Measurements from ENCODE around the gene CABLES1.
A peak's percentile ranks its signal among the peaks of the same experiment; 100 is the strongest.
"Not testable (repeated sequence)": the region's sequence is repeated elsewhere in the genome, so short reads cannot be mapped to it uniquely, and the experiment has no call there.

Gene CABLES1

GRCh38 chr18:23143016-23143814 is 7.9 kb downstream of the CABLES1 start:
- DNase-seq = no peak
- peak overlapping the region; percentile 3 for H3K27ac Mint-ChIP-seq
- peaks cover 2% of the 10 kb centered on the region for H3K36me3 Mint-ChIP-seq (ENCODE audit: low read depth)
- peaks cover 20% of the 10 kb centered on the region for H3K4me1 Mint-ChIP-seq
- no peaks in the 10 kb centered on the region for H3K9me3 Mint-ChIP-seq
- no peak overlapping the region for H3K4me3 Mint-ChIP-seq
- peaks cover 16% of the 10 kb centered on the region for H3K27me3 Mint-ChIP-seq
- ATAC-seq = peak; percentile 46

DNA sequence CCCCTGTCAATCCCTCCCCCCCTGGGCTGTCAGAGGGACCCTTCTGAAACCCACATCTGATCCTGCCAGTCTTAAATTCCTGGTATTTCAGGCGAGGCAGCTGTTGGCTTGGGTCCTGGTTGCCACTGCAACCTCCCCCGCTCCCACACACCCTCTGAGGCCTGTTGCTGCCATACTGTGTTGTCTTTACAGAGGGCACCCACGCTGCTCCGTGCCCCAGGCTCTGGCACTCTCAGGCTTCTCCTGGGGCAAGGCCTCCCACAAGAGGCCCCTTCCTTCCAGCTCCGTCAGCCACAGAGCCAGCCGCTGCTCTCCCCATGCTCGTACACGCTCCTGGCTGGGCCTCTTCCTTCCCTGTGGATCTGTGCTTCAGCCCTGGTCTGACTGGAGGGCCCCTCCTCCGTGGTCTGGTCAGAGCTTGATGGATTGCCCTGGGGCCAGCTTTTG is 8.6 kb downstream of the CABLES1 start:
- Mint-ChIP-seq H3K9me3 (no peaks in the 10 kb centered on the region), H3K36me3 (ENCODE audit: low read depth) (peaks cover 2% of the 10 kb centered on the region), H3K4me1 (peaks cover 20% of the 10 kb centered on the region), H3K27ac (no peak overlapping the region), H3K4me3 (no peak overlapping the region), H3K27me3 (peaks cover 10% of the 10 kb centered on the region)
- DNase-seq (no peak), ATAC-seq (no peak)

DNA sequence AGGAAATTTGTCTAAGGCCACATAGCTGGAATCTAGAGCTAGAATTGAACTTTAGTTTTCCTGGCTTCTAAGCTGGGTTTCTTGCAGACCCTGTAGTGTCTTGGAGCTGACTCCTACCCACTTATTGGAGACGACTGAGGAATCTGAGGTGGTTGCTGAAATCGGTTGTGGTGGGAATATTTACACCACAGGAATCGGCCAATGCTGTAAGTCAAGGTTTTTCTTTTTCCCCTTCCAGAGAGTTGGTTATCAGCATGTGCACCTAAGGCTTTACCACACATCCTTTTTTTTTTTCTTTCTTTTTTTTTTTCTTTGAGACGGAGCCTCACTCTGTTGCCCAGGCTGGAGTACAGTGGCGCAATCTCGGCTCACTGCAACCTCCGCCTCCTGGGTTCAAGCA is 9.4 kb downstream of the CABLES1 start:
- ATAC-seq (no peak), DNase-seq (no peak)
- H3K27me3 Mint-ChIP-seq = peaks cover 5% of the 10 kb centered on the region
- no peaks in the 10 kb centered on the region for H3K9me3 Mint-ChIP-seq
- no peak overlapping the region for H3K27ac Mint-ChIP-seq
- H3K36me3 Mint-ChIP-seq (ENCODE audit: low read depth) = no peaks in the 10 kb centered on the region
- H3K4me1 Mint-ChIP-seq = peaks cover 20% of the 10 kb centered on the region
- H3K4me3 Mint-ChIP-seq = no peak overlapping the region

GRCh38 chr18:23145621-23146020 is 10.3 kb downstream of the CABLES1 start:
- H3K36me3 Mint-ChIP-seq (ENCODE audit: low read depth) = no peaks in the 10 kb centered on the region
- ATAC-seq = no peak
- H3K4me1 Mint-ChIP-seq = peaks cover 20% of the 10 kb centered on the region
- no peak overlapping the region for H3K27ac Mint-ChIP-seq
- H3K9me3 Mint-ChIP-seq = no peaks in the 10 kb centered on the region
- H3K4me3 Mint-ChIP-seq = no peak overlapping the region
- DNase-seq = no peak
- peaks cover 2% of the 10 kb centered on the region for H3K27me3 Mint-ChIP-seq

- H3K27me3 Mint-ChIP-seq = peaks cover 2% of the 10 kb centered on the region
- H3K4me1 Mint-ChIP-seq = peaks cover 20% of the 10 kb centered on the region
- no peaks in the 10 kb centered on the region for H3K36me3 Mint-ChIP-seq (ENCODE audit: low read depth)
- H3K4me3 Mint-ChIP-seq = no peak overlapping the region
- DNase-seq = no peak
- no peaks in the 10 kb centered on the region for H3K9me3 Mint-ChIP-seq
- no peak for ATAC-seq
- no peak overlapping the region for H3K27ac Mint-ChIP-seq
Measured at GRCh38 chr18:23146861-23147469, 11.7 kb downstream of the CABLES1 start.

DNA sequence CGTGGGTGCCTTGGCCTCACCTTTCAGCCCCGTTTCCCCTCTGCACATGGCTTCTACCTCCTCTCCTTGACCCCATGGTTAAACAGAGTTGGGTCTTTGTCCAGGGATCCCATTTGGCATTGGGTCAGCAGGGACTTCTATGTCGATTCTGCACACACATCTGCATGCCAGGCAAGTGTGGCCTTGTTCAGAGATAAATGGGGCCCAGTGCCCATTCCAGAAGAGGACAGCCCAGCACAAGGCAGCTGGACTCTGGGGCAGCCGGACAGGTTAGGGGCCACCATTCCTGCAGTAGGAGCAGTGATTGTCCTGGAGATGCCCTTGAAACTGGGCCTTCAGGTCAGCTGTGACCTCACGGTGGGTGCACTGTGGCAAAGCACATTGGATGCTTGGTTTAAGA is 13.1 kb downstream of the CABLES1 start:
- DNase-seq (no peak), ATAC-seq (no peak)
- Mint-ChIP-seq H3K36me3 (ENCODE audit: low read depth) (no peaks in the 10 kb centered on the region), H3K4me3 (no peak overlapping the region), H3K9me3 (no peaks in the 10 kb centered on the region), H3K4me1 (peaks cover 13% of the 10 kb centered on the region), H3K27me3 (peaks cover 2% of the 10 kb centered on the region), H3K27ac (no peak overlapping the region)

DNA sequence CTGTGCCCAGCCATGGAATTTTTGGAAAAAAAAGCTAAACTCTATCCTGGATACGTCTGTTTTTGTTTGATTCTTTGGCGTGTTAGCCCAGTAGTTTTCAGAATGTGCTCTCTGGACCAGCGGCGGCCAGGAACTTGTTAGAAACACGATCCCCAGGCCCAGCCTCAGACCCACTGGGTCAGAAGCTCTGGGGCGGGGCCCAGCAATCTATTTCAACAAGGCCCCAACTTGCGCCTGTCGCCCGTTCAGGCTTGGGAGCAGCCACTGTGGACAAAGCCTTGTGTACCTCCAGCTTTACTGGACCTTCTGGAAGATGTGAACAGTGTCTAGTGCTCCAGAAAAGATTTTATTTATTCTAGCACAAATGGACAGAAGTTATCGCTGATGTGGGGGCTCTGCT is 14.3 kb downstream of the CABLES1 start:
- peaks cover 3% of the 10 kb centered on the region for H3K4me1 Mint-ChIP-seq
- H3K27me3 Mint-ChIP-seq = no peaks in the 10 kb centered on the region
- H3K9me3 Mint-ChIP-seq = no peaks in the 10 kb centered on the region
- H3K4me3 Mint-ChIP-seq = no peak overlapping the region
- no peak for DNase-seq
- H3K27ac Mint-ChIP-seq = no peak overlapping the region
- H3K36me3 Mint-ChIP-seq (ENCODE audit: low read depth) = no peaks in the 10 kb centered on the region
- no peak for ATAC-seq

DNA sequence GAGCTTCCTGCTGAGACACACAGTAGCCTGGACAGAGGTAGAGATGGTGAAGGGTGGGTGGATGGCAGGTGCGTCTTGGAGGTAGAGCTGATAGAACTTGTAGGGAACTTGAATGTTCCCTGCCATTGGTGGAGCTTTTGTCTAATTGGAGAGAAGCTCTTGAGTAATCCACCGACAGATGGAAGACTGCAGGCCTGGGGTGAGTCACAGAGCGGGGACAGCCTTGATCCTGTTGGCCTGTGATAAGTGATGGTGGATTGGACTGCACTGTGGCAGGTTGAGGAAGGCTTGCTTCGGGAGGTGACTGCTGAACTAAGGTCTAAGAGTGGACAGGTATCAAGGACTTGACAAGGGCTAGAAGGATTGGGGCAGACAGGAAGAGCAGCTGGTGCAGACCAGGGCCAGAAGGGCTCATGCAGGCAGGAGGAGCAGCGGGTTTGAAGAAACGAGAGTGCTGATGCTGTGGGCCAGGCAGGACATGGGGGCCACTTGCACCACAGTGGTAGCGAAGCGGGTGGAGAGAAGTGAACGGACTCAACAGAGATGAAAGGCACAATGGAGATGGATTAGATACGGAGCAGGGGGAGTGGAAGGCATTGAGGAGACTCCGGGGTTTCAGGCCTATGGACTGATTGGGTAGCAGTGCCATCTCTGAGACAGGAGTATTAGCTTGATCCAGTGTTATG is 16.3 kb downstream of the CABLES1 start:
- no peak for ATAC-seq
- Mint-ChIP-seq H3K27me3 (no peaks in the 10 kb centered on the region), H3K36me3 (ENCODE audit: low read depth) (no peaks in the 10 kb centered on the region), H3K27ac (no peak overlapping the region), H3K4me3 (no peak overlapping the region), H3K9me3 (no peaks in the 10 kb centered on the region), H3K4me1 (no peaks in the 10 kb centered on the region)
- DNase-seq = no peak

DNA sequence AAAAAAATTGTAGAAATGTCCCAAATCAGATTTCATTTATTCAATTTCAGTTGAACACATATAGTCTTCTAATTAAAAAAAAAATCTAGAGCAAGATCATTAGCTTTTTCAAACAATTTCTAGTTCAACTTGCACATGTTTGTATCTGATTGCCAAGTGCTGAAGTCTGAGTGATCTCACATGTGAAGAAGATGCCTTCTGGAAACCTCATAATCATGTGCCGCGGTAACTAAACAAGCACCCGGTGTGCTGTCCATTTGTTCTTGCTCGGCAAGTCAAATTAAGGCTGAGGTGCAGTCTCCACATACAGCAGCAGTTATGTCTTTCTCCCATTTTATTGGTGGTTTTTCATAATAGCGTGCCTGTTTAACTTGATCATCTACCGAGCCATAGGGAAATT is 18.7 kb downstream of the CABLES1 start:
- ATAC-seq (no peak), DNase-seq (no peak)
- Mint-ChIP-seq H3K9me3 (no peaks in the 10 kb centered on the region), H3K36me3 (ENCODE audit: low read depth) (no peaks in the 10 kb centered on the region), H3K27me3 (no peaks in the 10 kb centered on the region), H3K27ac (no peak overlapping the region), H3K4me3 (no peak overlapping the region), H3K4me1 (no peaks in the 10 kb centered on the region)

DNA sequence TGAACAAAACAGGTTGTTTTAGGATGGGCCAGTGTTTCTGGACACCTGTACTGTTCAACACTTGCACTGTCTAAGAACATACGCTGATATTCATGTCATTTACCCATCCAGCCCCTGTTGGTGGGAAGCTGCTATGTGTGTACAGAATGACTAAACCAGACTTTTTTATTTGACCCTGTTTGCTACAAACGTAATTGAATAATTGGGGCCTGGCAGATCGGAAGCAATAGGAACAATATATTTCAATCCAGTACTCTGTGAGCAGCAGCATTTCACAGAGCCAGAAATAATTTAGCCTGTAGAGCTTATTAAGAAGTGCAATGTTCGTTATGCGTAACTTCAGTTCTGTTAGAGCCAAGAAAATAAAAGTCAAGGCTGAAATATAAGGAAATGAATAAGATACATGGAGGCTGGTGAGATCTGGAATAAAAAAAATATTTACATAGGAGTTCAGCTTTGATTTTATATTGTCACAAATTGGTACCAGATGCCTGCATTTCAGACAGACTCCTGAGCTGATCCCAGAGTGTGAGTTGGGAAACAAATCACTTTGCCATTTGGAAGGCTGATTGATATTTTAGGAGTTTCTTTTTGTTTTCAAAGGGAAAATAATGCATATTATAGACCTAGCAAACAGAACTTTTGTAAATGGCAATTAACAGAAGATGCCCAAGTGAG is 19.7 kb downstream of the CABLES1 start:
- ATAC-seq (no peak), DNase-seq (no peak)
- H3K4me3 Mint-ChIP-seq = no peak overlapping the region
- no peaks in the 10 kb centered on the region for H3K4me1 Mint-ChIP-seq
- no peak overlapping the region for H3K27ac Mint-ChIP-seq
- no peaks in the 10 kb centered on the region for H3K9me3 Mint-ChIP-seq
- no peaks in the 10 kb centered on the region for H3K36me3 Mint-ChIP-seq (ENCODE audit: low read depth)
- no peaks in the 10 kb centered on the region for H3K27me3 Mint-ChIP-seq

DNA sequence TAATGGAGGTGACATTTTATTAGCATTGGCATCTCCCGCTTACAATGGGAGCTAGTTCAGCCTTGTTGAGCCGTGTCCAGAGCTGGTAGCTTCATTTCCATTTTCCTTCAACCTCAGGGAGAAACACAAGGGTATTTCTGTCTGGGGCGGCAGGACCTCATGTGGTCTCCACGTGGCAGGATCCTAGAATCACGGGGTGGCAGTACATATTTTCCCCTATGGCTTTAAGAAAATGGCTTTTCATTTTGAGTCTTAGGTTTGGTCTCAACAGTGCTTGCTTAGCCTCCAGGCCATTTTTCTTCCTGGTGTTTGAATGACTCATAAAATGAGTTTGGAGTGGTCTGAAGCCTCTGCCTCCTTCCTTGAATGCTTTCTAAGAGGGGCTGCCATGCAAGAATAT is 20.3 kb downstream of the CABLES1 start:
- no peak for ATAC-seq

GRCh38 chr18:23156134-23156533 is 20.8 kb downstream of the CABLES1 start:
- no peaks in the 10 kb centered on the region for H3K36me3 Mint-ChIP-seq (ENCODE audit: low read depth)

More for the DNA sequence above, 20.3 kb downstream of the CABLES1 start:
- Mint-ChIP-seq H3K27me3 (no peaks in the 10 kb centered on the region), H3K27ac (no peak overlapping the region), H3K36me3 (ENCODE audit: low read depth) (no peaks in the 10 kb centered on the region), H3K4me1 (no peaks in the 10 kb centered on the region), H3K9me3 (no peaks in the 10 kb centered on the region), H3K4me3 (no peak overlapping the region)
- no peak for DNase-seq

GRCh38 chr18:23158058-23158457 is 22.8 kb downstream of the CABLES1 start:
- DNase-seq = no peak
- Mint-ChIP-seq H3K36me3 (ENCODE audit: low read depth) (no peaks in the 10 kb centered on the region), H3K27me3 (peaks cover 3% of the 10 kb centered on the region)

More at GRCh38 chr18:23156134-23156533, 20.8 kb downstream of the CABLES1 start:
- no peak for ATAC-seq
- Mint-ChIP-seq H3K27me3 (peaks cover 3% of the 10 kb centered on the region), H3K27ac (no peak overlapping the region), H3K9me3 (no peaks in the 10 kb centered on the region), H3K4me3 (no peak overlapping the region), H3K4me1 (no peaks in the 10 kb centered on the region)
- DNase-seq = no peak

GRCh38 chr18:23158884-23159283 is 23.6 kb downstream of the CABLES1 start:
- not testable (repeated sequence) for H3K9me3 Mint-ChIP-seq; H3K27ac Mint-ChIP-seq; H3K27me3 Mint-ChIP-seq; DNase-seq; H3K4me3 Mint-ChIP-seq; ATAC-seq; H3K36me3 Mint-ChIP-seq (ENCODE audit: low read depth); H3K4me1 Mint-ChIP-seq

More at GRCh38 chr18:23158058-23158457, 22.8 kb downstream of the CABLES1 start:
- Mint-ChIP-seq H3K27ac (no peak overlapping the region), H3K4me3 (no peak overlapping the region), H3K4me1 (no peaks in the 10 kb centered on the region), H3K9me3 (no peaks in the 10 kb centered on the region)
- ATAC-seq = no peak
